ENCODE data around the gene CTAGE9. TPM values are rescaled to one million over a fixed set of nuclear protein-coding genes. Genes with fewer than 3 reads are reported as not detected.
"Not testable (repeated sequence)": the region's sequence is repeated elsewhere in the genome, so short reads cannot be mapped to it uniquely, and the experiment has no call there.

CTAGE9 gene
- total RNA-seq, 2 experiments from 2014 or later: not detected

GRCh38 chr6:131755597-131755996 lies 44.8 kb upstream of the CTAGE9 start:
- no peaks in the 10 kb centered on the region for H3K9me2 ChIP-seq (ENCODE audit: insufficient read depth, low read length)
- CTCF ChIA-PET (ENCODE audit: unreplicated experiment): no interaction called here
- no peak overlapping the region for H3K4me3 ChIP-seq (ENCODE audit: low read depth, low read length, poor library complexity, severe bottlenecking)
- BruUV-seq (replicated peaks): no TSS peak
- H4K20me1 ChIP-seq (ENCODE audit: insufficient read depth, low read length): no peaks in the 10 kb centered on the region
- H3K4me1 ChIP-seq (ENCODE audit: insufficient read depth, low read length, poor library complexity, severe bottlenecking): no peaks in the 10 kb centered on the region
- H2AFZ ChIP-seq (ENCODE audit: low read length): no peak overlapping the region
- H3K36me3 ChIP-seq (ENCODE audit: insufficient read depth, low read length): no peaks in the 10 kb centered on the region
- no peak overlapping the region for H3K27ac ChIP-seq (ENCODE audit: low read depth, low read length, poor library complexity, severe bottlenecking)
- POLR2A ChIA-PET: no interaction called here
- TF ChIP-seq CTCF (conservative IDR thresholded peaks at IDR 0.05; ENCODE audit: low read length) (no peak), EZH2phosphoT487 (IDR thresholded peaks at IDR 0.05; ENCODE audit: borderline replicate concordance, low read depth, low read length) (no peak)
- H3K4me2 ChIP-seq (ENCODE audit: low read length): no peak overlapping the region
- no peak for DNase-seq (ENCODE audit: low spot score)
- H3K9me3 ChIP-seq (ENCODE audit: low read length): no peaks in the 10 kb centered on the region
- no peaks in the 10 kb centered on the region for H3K79me2 ChIP-seq (ENCODE audit: insufficient read depth, low read depth, low read length)
- intact Hi-C loops (cut with micrococcal nuclease; ENCODE audit: unreplicated experiment): no loop called here

- H4K20me1 ChIP-seq (ENCODE audit: insufficient read depth, low read length): no peaks in the 10 kb centered on the region
- H2AFZ ChIP-seq (ENCODE audit: low read length): no peak overlapping the region
- POLR2A ChIA-PET: interaction anchor here (0.5 kb wide), 1 partner anchor 1925 kb away, joined by 3 read pairs; no protein-coding TSS in a partner anchor
- TF ChIP-seq EZH2phosphoT487 (IDR thresholded peaks at IDR 0.05; ENCODE audit: borderline replicate concordance, low read depth, low read length) (no peak), CTCF (conservative IDR thresholded peaks at IDR 0.05; ENCODE audit: low read length) (no peak)
- H3K27ac ChIP-seq (ENCODE audit: low read depth, low read length, poor library complexity, severe bottlenecking): no peak overlapping the region
- no peak overlapping the region for H3K4me3 ChIP-seq (ENCODE audit: low read depth, low read length, poor library complexity, severe bottlenecking)
- intact Hi-C loops (cut with micrococcal nuclease; ENCODE audit: unreplicated experiment): no loop called here
- CTCF ChIA-PET (ENCODE audit: unreplicated experiment): no interaction called here
- no peaks in the 10 kb centered on the region for H3K79me2 ChIP-seq (ENCODE audit: insufficient read depth, low read depth, low read length)
- no peaks in the 10 kb centered on the region for H3K4me1 ChIP-seq (ENCODE audit: insufficient read depth, low read length, poor library complexity, severe bottlenecking)
- H3K36me3 ChIP-seq (ENCODE audit: insufficient read depth, low read length): no peaks in the 10 kb centered on the region
- no peak overlapping the region for H3K4me2 ChIP-seq (ENCODE audit: low read length)
- no peaks in the 10 kb centered on the region for H3K9me2 ChIP-seq (ENCODE audit: insufficient read depth, low read length)
- no peaks in the 10 kb centered on the region for H3K9me3 ChIP-seq (ENCODE audit: low read length)
- DNase-seq (ENCODE audit: low spot score): no peak
- no TSS peak for BruUV-seq (replicated peaks)
These were observed 44.1 kb upstream of the CTAGE9 start for GRCh38 chr6:131754715-131755567.

GRCh38 chr6:131754088-131754487 lies 43.3 kb upstream of the CTAGE9 start:
- H3K9me3 ChIP-seq (ENCODE audit: low read length): no peaks in the 10 kb centered on the region
- no peaks in the 10 kb centered on the region for H3K36me3 ChIP-seq (ENCODE audit: insufficient read depth, low read length)
- H3K79me2 ChIP-seq (ENCODE audit: insufficient read depth, low read depth, low read length): no peaks in the 10 kb centered on the region
- no peak overlapping the region for H2AFZ ChIP-seq (ENCODE audit: low read length)
- H3K4me2 ChIP-seq (ENCODE audit: low read length): no peak overlapping the region
- no TSS peak for BruUV-seq (replicated peaks)
- TF ChIP-seq EZH2phosphoT487 (IDR thresholded peaks at IDR 0.05; ENCODE audit: borderline replicate concordance, low read depth, low read length): no peak
- TF ChIP-seq CTCF (conservative IDR thresholded peaks at IDR 0.05; ENCODE audit: low read length): no peak
- ChIA-PET CTCF (ENCODE audit: unreplicated experiment) (no interaction called here), POLR2A (no interaction called here)
- DNase-seq (ENCODE audit: low spot score): no peak
- no peaks in the 10 kb centered on the region for H3K4me1 ChIP-seq (ENCODE audit: insufficient read depth, low read length, poor library complexity, severe bottlenecking)
- H3K4me3 ChIP-seq (ENCODE audit: low read depth, low read length, poor library complexity, severe bottlenecking): no peak overlapping the region
- H3K27ac ChIP-seq (ENCODE audit: low read depth, low read length, poor library complexity, severe bottlenecking): no peak overlapping the region
- H4K20me1 ChIP-seq (ENCODE audit: insufficient read depth, low read length): no peaks in the 10 kb centered on the region
- H3K9me2 ChIP-seq (ENCODE audit: insufficient read depth, low read length): no peaks in the 10 kb centered on the region
- intact Hi-C loops (cut with micrococcal nuclease; ENCODE audit: unreplicated experiment): no loop called here

- not testable (repeated sequence) for H2AFZ ChIP-seq (ENCODE audit: low read length)
These were observed 40.3 kb upstream of the CTAGE9 start for GRCh38 chr6:131751012-131751715.

More at GRCh38 chr6:131751012-131751715, 40.3 kb upstream of the CTAGE9 start:
- POLR2A ChIA-PET; H4K20me1 ChIP-seq (ENCODE audit: insufficient read depth, low read length); H3K4me2 ChIP-seq (ENCODE audit: low read length); H3K27ac ChIP-seq (ENCODE audit: low read depth, low read length, poor library complexity, severe bottlenecking); H3K9me2 ChIP-seq (ENCODE audit: insufficient read depth, low read length); BruUV-seq (replicated peaks); H3K79me2 ChIP-seq (ENCODE audit: insufficient read depth, low read depth, low read length); H3K9me3 ChIP-seq (ENCODE audit: low read length); H3K4me3 ChIP-seq (ENCODE audit: low read depth, low read length, poor library complexity, severe bottlenecking); H3K4me1 ChIP-seq (ENCODE audit: insufficient read depth, low read length, poor library complexity, severe bottlenecking); CTCF ChIA-PET (ENCODE audit: unreplicated experiment); DNase-seq (ENCODE audit: low spot score); H3K36me3 ChIP-seq (ENCODE audit: insufficient read depth, low read length); intact Hi-C loops (cut with micrococcal nuclease; ENCODE audit: unreplicated experiment): not testable (repeated sequence)
